HG02759 (cell line): ENCODE measurements around the gene PLCH2.

Source experiments
- ATAC-seq: cut with Tn5 transposase; IDR thresholded peaks from one replicate; pipeline ENCODE4 v1.9.1; 2021; ENCODE audit warnings: mild to moderate bottlenecking, moderate library complexity; ENCODE audit not compliant: unreplicated experiment

PLCH2 gene

GRCh38 chr1:2496087-2496622 lies 20.1 kb downstream of the PLCH2 start:
- no peak for ATAC-seq

GRCh38 chr1:2496746-2497145 lies 20.7 kb downstream of the PLCH2 start:
- ATAC-seq = no peak

GRCh38 chr1:2497891-2498290 lies 21.8 kb downstream of the PLCH2 start:
- no peak for ATAC-seq

- ATAC-seq = no peak
Observed at GRCh38 chr1:2498648-2499047, 22.6 kb downstream of the PLCH2 start.

DNA sequence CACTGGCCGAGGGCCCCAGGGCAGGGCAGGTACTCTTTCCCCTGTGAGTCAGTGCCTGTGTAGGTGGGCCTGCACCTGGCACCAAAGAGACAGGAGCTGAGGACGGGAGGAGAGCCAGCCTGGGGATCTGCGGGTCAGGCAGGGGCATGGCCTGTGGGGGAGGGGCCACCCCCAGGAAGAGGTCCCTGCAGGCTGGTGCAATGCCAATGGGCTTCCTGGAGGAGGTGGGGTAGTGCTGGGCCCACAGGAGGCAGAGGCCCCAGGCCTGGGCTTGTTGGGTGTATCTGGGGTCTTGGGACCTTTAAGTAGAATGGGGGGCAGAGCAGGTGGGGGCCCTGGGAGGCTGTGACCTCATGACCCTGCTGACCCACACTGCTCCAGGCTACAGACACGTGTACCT lies 23.2 kb downstream of the PLCH2 start:
- no peak for ATAC-seq

- no peak for ATAC-seq
Observed at GRCh38 chr1:2499986-2500596, 24.0 kb downstream of the PLCH2 start.

DNA sequence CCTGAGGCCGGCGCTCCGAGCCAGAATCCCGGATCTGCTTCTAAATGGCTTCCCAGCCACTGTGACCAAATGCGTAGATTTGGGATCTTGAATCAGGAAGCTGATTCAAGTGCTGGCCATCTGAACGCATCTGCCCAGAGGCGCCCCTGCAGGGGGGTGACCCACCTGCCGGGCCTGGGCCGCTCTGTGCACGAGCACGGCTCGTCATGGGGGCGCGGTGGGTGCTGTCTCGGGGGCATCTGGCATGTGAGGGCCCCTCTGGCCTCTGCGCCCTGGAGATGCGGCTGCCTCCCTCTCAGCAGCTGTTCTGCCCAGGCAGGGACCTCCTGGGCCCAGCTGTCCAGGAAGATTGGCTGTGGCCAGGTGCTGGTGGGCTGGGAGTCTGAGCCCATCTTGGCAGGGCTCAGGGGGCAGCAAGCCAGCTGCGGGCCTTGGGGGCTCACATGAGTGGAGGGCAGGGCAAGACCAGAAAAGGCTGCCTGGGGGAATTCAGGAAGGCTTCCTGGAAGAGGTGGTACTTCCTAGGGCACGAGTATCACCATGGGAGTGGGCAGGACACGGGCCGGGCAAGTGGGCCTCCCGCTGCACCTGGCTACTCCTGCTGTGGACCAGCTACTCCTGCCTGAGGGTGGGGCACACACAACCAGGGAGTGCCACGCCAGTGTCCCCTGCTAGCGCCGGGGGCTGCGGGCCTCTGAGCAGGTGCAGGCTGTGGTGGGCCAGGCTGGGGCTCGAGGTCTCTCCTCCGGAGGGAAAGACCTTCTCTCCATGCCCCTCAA lies 25.1 kb downstream of the PLCH2 start:
- no peak for ATAC-seq

GRCh38 chr1:2501820-2502119 lies 25.7 kb downstream of the PLCH2 start:
- no peak for ATAC-seq

DNA sequence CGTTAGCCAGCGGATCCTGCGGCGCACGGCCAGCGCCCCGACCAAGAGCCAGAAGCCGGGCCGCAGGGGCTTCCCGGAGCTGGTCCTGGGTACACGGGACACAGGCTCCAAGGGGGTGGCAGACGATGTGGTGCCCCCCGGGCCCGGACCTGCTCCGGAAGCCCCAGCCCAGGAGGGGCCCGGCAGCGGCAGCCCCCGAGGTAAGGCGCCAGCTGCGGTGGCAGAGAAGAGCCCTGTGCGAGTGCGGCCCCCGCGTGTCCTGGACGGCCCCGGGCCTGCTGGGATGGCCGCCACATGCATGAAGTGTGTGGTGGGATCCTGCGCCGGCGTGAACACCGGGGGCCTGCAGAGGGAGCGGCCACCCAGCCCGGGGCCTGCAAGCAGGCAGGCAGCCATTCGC lies 26.1 kb downstream of the PLCH2 start:
- no peak for ATAC-seq

GRCh38 chr1:2502661-2503553 lies 26.8 kb downstream of the PLCH2 start:
- no peak for ATAC-seq

DNA sequence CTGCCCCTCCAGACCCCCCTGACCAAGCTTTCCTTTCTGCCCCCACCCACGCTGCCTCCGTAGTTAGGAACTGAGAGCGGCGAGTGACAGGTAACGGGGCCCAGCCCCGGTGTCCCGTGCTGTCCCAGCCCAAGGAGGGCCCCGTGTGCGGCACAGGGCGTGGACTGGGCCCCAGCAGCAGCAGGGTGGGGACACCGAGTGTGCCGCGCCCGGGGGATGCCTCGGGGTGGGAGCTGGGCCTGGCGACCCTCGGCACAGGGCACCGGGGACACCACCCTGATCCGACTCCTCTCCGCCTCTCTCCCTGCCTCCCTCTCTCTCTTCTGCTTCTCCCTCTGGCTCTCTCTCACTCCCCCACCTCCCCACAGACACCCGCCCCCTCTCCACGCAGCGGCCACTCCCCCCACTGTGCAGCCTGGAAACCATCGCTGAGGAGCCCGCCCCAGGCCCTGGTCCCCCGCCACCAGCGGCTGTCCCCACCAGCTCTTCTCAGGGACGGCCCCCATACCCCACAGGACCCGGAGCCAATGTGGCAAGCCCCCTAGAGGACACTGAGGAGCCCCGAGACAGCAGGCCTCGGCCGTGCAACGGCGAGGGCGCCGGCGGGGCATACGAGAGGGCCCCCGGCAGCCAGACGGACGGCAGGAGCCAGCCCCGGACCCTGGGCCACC lies 27.6 kb downstream of the PLCH2 start:
- ATAC-seq = no peak

DNA sequence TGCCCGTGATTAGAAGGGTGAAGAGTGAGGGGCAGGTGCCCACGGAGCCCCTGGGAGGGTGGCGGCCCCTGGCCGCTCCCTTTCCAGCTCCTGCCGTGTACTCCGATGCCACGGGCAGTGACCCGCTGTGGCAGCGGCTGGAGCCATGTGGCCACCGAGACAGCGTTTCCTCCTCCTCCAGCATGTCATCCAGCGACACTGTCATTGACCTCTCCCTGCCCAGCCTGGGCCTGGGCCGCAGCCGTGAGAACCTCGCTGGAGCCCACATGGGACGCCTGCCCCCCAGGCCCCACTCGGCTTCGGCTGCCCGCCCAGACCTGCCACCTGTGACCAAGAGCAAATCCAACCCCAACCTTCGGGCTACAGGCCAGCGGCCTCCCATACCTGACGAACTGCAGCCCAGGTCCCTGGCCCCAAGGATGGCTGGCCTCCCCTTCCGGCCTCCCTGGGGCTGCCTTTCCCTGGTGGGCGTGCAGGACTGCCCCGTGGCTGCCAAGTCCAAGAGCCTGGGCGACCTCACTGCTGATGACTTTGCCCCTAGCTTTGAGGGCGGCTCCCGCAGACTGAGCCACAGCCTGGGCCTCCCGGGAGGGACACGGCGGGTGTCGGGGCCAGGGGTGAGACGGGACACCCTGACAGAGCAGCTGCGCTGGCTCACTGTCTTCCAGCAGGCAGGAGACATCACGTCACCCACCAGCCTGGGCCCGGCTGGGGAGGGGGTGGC lies 28.3 kb downstream of the PLCH2 start:
- ATAC-seq = no peak

DNA sequence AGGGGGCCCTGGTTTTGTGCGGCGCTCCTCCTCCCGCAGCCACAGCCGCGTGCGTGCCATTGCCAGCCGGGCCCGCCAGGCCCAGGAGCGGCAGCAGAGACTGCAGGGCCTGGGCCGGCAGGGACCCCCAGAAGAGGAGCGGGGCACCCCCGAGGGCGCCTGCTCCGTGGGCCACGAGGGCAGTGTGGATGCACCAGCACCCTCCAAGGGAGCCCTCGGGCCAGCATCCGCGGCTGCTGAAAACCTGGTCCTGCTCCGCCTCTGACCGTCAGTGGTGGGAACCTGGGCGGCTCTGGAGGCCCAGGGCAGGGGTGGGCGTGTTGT lies 28.8 kb downstream of the PLCH2 start:
- ATAC-seq = no peak

DNA sequence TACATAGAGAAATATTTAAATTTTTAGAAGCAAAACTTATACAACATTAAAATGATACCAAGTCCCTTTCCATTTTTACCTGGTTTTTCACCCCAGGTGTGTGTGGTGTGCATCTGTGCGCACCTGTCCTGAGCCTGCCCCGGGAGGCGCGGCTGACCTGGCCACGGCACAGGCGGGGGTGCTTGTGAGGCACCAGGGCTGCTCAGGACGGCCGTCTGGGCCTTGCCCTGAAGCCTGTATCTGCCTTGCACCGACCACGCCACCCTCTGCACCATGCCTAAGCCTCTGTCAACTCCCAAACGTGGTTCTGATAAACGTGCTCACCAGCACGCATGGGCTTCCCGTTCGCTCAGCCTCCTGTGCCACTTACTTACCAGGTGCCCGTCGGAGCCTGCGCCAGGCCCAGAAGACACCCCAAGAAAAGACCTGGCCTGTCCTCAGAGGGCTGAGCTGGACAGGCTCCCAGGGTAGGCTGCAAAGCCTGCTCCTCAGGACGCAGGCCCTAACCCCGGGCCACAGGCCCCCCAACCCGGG lies 29.4 kb downstream of the PLCH2 start:
- no peak for ATAC-seq

GRCh38 chr1:2506007-2506860 lies 30.1 kb downstream of the PLCH2 start:
- ATAC-seq = no peak

- ATAC-seq = no peak
Observed at GRCh38 chr1:2506901-2507565, 30.9 kb downstream of the PLCH2 start.

DNA sequence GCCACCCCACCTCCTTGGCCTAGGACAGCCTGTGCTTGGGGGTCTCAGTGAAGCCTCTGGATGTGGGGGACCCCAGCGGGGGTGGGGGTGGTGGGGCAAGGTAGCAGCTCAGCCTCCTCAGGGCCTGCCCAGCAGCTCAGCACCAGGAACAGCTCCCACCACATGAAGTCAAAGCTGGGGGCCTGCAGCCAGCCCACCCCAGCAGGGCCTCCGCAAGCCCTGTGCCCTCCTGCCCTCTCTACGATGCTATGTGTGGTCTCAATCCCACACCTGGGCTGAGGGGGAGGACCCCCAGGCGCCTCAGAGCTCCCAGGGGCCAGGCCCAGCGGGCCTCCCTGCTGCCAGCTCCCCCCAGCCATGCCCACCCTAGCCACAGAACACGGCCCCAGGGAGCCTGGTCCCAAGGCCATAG lies 31.7 kb downstream of the PLCH2 start:
- no peak for ATAC-seq

GRCh38 chr1:2508180-2508579 lies 32.1 kb downstream of the PLCH2 start:
- no peak for ATAC-seq

GRCh38 chr1:2508751-2509150 lies 32.7 kb downstream of the PLCH2 start:
- ATAC-seq = no peak
